ENCODE results near the gene SPPL2C.

Gene SPPL2C

GRCh38 chr17:45828582-45829133 lies 16.0 kb upstream of the SPPL2C start:
- no peak for ATAC-seq
- TF ChIP-seq ARNTL (CRISPR knock-in tag; IDR thresholded peaks at IDR 0.05; ENCODE audit: borderline replicate concordance, low read depth) (no peak), TCF4 (CRISPR knock-in tag; IDR thresholded peaks at IDR 0.05; ENCODE audit: borderline replicate concordance) (peak; percentile 2; the same call in 1 of the 2 replicates)

- no peak for ATAC-seq
- TF ChIP-seq ZNF70 (CRISPR knock-in tag; IDR thresholded peaks at IDR 0.05) (no peak), ZFP30 (CRISPR knock-in tag; IDR thresholded peaks at IDR 0.05) (no peak), ZC3H10 (CRISPR knock-in tag; IDR thresholded peaks at IDR 0.05) (no peak)
Observed at GRCh38 chr17:45833920-45834319, 10.8 kb upstream of the SPPL2C start.

GRCh38 chr17:45834471-45835396 lies 9.9 kb upstream of the SPPL2C start:
- no peak for ATAC-seq
- TF ChIP-seq, protein P1, sequence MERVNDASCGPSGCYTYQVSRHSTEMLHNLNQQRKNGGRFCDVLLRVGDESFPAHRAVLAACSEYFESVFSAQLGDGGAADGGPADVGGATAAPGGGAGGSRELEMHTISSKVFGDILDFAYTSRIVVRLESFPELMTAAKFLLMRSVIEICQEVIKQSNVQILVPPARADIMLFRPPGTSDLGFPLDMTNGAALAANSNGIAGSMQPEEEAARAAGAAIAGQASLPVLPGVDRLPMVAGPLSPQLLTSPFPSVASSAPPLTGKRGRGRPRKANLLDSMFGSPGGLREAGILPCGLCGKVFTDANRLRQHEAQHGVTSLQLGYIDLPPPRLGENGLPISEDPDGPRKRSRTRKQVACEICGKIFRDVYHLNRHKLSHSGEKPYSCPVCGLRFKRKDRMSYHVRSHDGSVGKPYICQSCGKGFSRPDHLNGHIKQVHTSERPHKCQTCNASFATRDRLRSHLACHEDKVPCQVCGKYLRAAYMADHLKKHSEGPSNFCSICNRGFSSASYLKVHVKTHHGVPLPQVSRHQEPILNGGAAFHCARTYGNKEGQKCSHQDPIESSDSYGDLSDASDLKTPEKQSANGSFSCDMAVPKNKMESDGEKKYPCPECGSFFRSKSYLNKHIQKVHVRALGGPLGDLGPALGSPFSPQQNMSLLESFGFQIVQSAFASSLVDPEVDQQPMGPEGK (CRISPR knock-in tag; IDR thresholded peaks at IDR 0.05; ENCODE audit: borderline replicate concordance): no peak
- TF ChIP-seq GLIS3 (CRISPR knock-in tag; IDR thresholded peaks at IDR 0.05) (no peak), ZFP3 (CRISPR knock-in tag; IDR thresholded peaks at IDR 0.05) (no peak), OSR1 (CRISPR knock-in tag; IDR thresholded peaks at IDR 0.05) (no peak), ZNF70 (CRISPR knock-in tag; IDR thresholded peaks at IDR 0.05) (no peak), ARNTL (CRISPR knock-in tag; IDR thresholded peaks at IDR 0.05; ENCODE audit: borderline replicate concordance, low read depth) (no peak), ZNF565 (CRISPR knock-in tag; conservative IDR thresholded peaks at IDR 0.05; ENCODE audit: low read depth) (no peak)

- ATAC-seq: no peak
- TF ChIP-seq TOX (CRISPR knock-in tag; IDR thresholded peaks at IDR 0.05; ENCODE audit: borderline replicate concordance) (no peak), ZFP3 (CRISPR knock-in tag; IDR thresholded peaks at IDR 0.05) (no peak), ZFP30 (CRISPR knock-in tag; IDR thresholded peaks at IDR 0.05) (no peak)
Observed at GRCh38 chr17:45835481-45835880, 9.2 kb upstream of the SPPL2C start.

- TF ChIP-seq ZFP3 (CRISPR knock-in tag; IDR thresholded peaks at IDR 0.05) (no peak), ZNF565 (CRISPR knock-in tag; conservative IDR thresholded peaks at IDR 0.05; ENCODE audit: low read depth) (no peak), TOX (CRISPR knock-in tag; IDR thresholded peaks at IDR 0.05; ENCODE audit: borderline replicate concordance) (no peak), CSRNP3 (CRISPR knock-in tag; IDR thresholded peaks at IDR 0.05) (no peak), GLIS3 (CRISPR knock-in tag; IDR thresholded peaks at IDR 0.05) (no peak), SNAI2 (CRISPR knock-in tag; IDR thresholded peaks at IDR 0.05) (no peak), RARB (CRISPR knock-in tag; IDR thresholded peaks at IDR 0.05) (no peak), ZC3H10 (CRISPR knock-in tag; IDR thresholded peaks at IDR 0.05) (no peak)
- TF ChIP-seq, protein P2, sequence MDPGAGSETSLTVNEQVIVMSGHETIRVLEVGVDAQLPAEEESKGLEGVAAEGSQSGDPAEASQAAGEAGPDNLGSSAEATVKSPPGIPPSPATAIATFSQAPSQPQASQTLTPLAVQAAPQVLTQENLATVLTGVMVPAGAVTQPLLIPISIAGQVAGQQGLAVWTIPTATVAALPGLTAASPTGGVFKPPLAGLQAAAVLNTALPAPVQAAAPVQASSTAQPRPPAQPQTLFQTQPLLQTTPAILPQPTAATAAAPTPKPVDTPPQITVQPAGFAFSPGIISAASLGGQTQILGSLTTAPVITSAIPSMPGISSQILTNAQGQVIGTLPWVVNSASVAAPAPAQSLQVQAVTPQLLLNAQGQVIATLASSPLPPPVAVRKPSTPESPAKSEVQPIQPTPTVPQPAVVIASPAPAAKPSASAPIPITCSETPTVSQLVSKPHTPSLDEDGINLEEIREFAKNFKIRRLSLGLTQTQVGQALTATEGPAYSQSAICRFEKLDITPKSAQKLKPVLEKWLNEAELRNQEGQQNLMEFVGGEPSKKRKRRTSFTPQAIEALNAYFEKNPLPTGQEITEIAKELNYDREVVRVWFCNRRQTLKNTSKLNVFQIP (CRISPR knock-in tag; IDR thresholded peaks at IDR 0.05; ENCODE audit: borderline replicate concordance, low read depth): no peak
- TF ChIP-seq, protein P3, sequence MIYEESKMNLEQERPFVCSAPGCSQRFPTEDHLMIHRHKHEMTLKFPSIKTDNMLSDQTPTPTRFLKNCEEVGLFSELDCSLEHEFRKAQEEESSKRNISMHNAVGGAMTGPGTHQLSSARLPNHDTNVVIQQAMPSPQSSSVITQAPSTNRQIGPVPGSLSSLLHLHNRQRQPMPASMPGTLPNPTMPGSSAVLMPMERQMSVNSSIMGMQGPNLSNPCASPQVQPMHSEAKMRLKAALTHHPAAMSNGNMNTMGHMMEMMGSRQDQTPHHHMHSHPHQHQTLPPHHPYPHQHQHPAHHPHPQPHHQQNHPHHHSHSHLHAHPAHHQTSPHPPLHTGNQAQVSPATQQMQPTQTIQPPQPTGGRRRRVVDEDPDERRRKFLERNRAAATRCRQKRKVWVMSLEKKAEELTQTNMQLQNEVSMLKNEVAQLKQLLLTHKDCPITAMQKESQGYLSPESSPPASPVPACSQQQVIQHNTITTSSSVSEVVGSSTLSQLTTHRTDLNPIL (CRISPR knock-in tag; IDR thresholded peaks at IDR 0.05; ENCODE audit: low read depth): no peak
- TF ChIP-seq, protein P1 (CRISPR knock-in tag; IDR thresholded peaks at IDR 0.05; ENCODE audit: borderline replicate concordance): no peak
- ATAC-seq: peak; percentile 3; the same call in 2 of the 3 replicates
Observed at GRCh38 chr17:45836047-45837044, 8.3 kb upstream of the SPPL2C start.
